HG03064 (cell line): Measurements from ENCODE around the gene FNIP1.
"Not testable (repeated sequence)": the region's sequence is repeated elsewhere in the genome, so short reads cannot be mapped to it uniquely, and the experiment has no call there.

Source experiments
- ATAC-seq: cut with Tn5 transposase; IDR thresholded peaks from one replicate; pipeline ENCODE4 v1.9.1; 2021; ENCODE audit warnings: low read depth; ENCODE audit not compliant: unreplicated experiment

The FNIP1 gene

GRCh38 chr5:131787736-131788135, 9.1 kb downstream of the FNIP1 start:
- ATAC-seq, result no peak

- ATAC-seq, result no peak
These were observed 9.7 kb downstream of the FNIP1 start for GRCh38 chr5:131786900-131787692.

- ATAC-seq, result no peak
These were observed 10.8 kb downstream of the FNIP1 start for GRCh38 chr5:131786036-131786435.

- no peak for ATAC-seq
These were observed 12.9 kb downstream of the FNIP1 start for GRCh38 chr5:131783874-131784273.

GRCh38 chr5:131783357-131783756, 13.5 kb downstream of the FNIP1 start:
- no peak for ATAC-seq

GRCh38 chr5:131782717-131783116, 14.1 kb downstream of the FNIP1 start:
- ATAC-seq, result no peak

GRCh38 chr5:131778141-131778540, 18.7 kb downstream of the FNIP1 start:
- not testable (repeated sequence) for ATAC-seq

- no peak for ATAC-seq
These were observed 20.4 kb downstream of the FNIP1 start for GRCh38 chr5:131776450-131776849.

GRCh38 chr5:131774652-131775367, 22.0 kb downstream of the FNIP1 start:
- ATAC-seq, result no peak

GRCh38 chr5:131773805-131774204, 23.0 kb downstream of the FNIP1 start:
- ATAC-seq, result no peak

- ATAC-seq, result no peak
These were observed 25.1 kb downstream of the FNIP1 start for GRCh38 chr5:131771692-131772091.

GRCh38 chr5:131769961-131770360, 26.9 kb downstream of the FNIP1 start:
- ATAC-seq, result no peak

GRCh38 chr5:131769336-131769735, 27.5 kb downstream of the FNIP1 start:
- ATAC-seq, result no peak

GRCh38 chr5:131767891-131768290, 28.9 kb downstream of the FNIP1 start:
- ATAC-seq, result no peak

- ATAC-seq, result no peak
These were observed 30.1 kb downstream of the FNIP1 start for GRCh38 chr5:131766689-131767088.

- no peak for ATAC-seq
These were observed 31.6 kb downstream of the FNIP1 start for GRCh38 chr5:131765261-131765660.

GRCh38 chr5:131763968-131764367, 32.8 kb downstream of the FNIP1 start:
- ATAC-seq, result no peak

- no peak for ATAC-seq
These were observed 36.0 kb downstream of the FNIP1 start for GRCh38 chr5:131760793-131761192.

GRCh38 chr5:131759704-131760103, 37.1 kb downstream of the FNIP1 start:
- no peak for ATAC-seq

GRCh38 chr5:131758520-131758900, 38.3 kb downstream of the FNIP1 start:
- no peak for ATAC-seq

- ATAC-seq, result no peak
These were observed 38.8 kb downstream of the FNIP1 start for GRCh38 chr5:131757830-131758519.
